Measurements from ENCODE around the gene STK11.

The STK11 gene

DNA sequence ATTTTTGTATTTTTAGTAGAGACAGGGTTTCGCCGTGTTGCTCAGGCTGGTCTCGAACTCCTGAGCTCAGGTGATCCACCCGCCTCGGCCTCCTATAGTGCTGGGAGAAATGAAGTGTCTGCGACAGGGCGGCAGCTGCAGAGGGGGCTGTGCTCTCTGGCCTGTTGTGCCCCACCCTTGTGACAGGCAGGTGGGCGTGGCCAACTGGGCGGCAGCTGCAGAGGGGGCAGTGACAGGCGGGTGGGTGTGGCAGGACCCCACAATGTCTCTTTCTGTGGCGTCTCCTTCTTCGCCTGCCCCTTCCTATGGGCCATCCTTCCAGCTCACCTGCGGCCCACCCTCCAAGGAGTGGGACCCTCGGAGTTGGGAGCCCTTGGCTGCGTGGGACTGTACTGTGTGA is 11.8 kb downstream of the STK11 start:
- no peak for DNase-seq (ENCODE audit: extremely low read depth, low read depth)
- TF ChIP-seq, protein P1, sequence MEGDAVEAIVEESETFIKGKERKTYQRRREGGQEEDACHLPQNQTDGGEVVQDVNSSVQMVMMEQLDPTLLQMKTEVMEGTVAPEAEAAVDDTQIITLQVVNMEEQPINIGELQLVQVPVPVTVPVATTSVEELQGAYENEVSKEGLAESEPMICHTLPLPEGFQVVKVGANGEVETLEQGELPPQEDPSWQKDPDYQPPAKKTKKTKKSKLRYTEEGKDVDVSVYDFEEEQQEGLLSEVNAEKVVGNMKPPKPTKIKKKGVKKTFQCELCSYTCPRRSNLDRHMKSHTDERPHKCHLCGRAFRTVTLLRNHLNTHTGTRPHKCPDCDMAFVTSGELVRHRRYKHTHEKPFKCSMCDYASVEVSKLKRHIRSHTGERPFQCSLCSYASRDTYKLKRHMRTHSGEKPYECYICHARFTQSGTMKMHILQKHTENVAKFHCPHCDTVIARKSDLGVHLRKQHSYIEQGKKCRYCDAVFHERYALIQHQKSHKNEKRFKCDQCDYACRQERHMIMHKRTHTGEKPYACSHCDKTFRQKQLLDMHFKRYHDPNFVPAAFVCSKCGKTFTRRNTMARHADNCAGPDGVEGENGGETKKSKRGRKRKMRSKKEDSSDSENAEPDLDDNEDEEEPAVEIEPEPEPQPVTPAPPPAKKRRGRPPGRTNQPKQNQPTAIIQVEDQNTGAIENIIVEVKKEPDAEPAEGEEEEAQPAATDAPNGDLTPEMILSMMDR (IDR thresholded peaks at IDR 0.05; ENCODE audit: low read depth, low read length): no peak

DNA sequence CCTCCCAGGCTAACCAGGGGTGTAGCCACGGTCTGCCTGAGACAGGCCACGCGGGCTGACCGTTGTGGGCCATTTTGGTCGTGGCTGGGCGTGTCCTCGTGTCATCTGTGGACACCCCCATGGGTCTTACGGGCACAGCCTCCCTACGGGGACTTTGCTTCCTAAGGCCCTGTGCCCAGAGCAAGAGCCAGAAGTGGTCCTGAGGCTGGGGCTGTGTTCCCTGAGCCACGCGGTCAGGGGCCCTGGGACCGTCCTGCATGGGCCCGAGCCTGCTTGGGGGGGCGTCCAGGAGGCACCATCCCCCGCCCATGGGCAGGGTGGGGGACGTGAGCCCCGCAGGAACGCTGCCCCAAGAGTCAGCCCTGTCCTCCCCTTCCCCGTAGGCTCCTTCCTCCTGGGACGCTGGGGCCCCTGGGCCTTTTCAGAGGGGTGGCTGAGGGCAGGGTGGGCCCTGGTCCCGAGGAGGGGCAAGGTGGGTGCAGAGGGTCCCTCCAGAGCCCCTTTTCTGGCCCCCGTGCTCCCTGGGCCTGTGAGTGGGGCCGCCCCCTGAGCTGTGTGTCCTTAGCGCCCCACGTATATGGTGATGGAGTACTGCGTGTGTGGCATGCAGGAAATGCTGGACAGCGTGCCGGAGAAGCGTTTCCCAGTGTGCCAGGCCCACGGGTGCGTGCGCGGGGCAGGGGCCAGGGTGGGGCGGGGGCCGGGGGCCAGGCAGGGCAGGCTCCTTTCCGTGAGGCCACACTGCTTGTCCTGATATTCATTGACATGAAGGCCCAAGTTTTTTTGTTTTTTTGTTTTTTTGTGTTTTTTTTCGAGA is 13.4 kb downstream of the STK11 start:
- DNase-seq (ENCODE audit: extremely low read depth, low read depth): no peak
- TF ChIP-seq, protein P1 (IDR thresholded peaks at IDR 0.05; ENCODE audit: low read depth, low read length): no peak

DNA sequence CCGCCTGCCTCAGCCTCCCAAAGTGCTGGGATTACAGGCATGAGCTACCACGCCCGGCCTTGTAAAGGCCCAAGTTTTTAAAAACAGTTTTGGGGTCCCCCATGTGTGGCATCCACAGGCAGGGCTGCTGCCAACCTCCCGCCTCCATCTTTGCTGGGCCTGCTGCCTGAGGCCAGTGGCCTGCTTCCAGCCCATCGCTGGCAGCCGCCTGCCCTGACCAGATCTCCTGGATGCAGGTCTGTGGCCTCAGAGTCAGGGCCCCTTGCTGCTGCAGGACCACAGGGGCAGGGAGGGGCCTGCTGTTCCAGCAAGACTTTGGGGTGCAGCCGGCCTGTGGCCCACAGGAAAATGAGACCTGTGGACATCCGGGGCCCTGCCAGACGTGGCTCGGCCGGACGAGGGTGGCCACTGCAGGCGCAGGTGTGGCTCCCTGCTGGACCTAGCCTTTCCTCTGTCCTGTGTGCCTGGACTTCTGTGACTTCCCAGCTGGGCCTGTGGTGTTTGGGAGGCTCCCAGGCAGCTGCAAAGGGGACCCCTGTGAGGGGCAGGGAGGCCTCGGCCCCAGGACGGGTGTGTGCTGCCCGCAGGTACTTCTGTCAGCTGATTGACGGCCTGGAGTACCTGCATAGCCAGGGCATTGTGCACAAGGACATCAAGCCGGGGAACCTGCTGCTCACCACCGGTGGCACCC is 14.4 kb downstream of the STK11 start:
- TF ChIP-seq, protein P1 (IDR thresholded peaks at IDR 0.05; ENCODE audit: low read depth, low read length): no peak

GRCh38 chr19:1220477-1220930 is 14.9 kb downstream of the STK11 start:
- DNase-seq (ENCODE audit: extremely low read depth, low read depth): no peak
- TF ChIP-seq, protein P1 (IDR thresholded peaks at IDR 0.05; ENCODE audit: low read depth, low read length): peak; percentile 1; the same call in 1 of the 2 replicates

More for the DNA sequence above, 14.4 kb downstream of the STK11 start:
- no peak for DNase-seq (ENCODE audit: extremely low read depth, low read depth)

DNA sequence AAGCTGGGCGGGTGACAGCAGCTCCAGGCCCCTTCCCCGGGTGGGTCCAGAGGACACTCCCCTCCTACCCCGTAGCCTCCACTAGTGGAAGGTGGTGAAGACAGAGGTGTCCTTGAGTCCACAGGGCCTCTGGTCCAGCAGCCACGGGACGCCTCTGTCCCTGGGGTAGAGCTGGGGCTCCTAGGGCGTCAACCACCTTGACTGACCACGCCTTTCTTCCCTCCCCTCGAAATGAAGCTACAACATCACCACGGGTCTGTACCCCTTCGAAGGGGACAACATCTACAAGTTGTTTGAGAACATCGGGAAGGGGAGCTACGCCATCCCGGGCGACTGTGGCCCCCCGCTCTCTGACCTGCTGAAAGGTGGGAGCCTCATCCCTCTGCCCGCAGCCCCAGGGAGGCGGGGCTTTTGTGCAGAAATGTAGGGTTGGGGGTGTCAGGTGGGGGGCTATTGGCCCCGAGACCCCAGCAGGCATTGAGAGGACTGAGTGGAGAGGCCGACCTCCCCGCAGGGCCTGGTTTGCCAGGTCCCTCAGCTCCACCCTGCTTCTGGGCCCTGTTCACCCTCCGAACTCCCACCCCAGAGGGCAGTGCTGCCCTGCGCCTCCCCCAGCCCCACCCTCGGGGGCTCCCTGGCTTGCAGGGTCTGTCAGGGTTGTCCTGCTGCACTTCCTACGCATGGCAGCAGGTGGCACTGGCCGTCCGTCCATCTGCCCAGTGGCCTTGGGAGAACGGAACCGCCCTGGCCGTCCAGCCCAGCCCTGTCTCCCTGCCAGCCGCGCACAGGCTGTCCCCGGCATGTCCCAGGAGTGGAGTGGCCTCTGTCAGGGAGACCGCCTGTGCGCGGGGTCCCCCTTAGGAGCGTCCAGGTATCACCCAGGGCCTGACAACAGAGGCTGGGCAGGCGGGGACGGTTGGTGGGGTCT is 15.7 kb downstream of the STK11 start:
- TF ChIP-seq, protein P1 (IDR thresholded peaks at IDR 0.05; ENCODE audit: low read depth, low read length): peak; percentile 64
- DNase-seq (ENCODE audit: extremely low read depth, low read depth): no peak

GRCh38 chr19:1221904-1222255 is 16.3 kb downstream of the STK11 start:
- TF ChIP-seq, protein P1 (IDR thresholded peaks at IDR 0.05; ENCODE audit: low read depth, low read length): no peak

More at GRCh38 chr19:1221904-1222255, 16.3 kb downstream of the STK11 start:
- no peak for DNase-seq (ENCODE audit: extremely low read depth, low read depth)

Data from AG09319 (cell line).